K562 (cell line): Measurements from ENCODE around the gene MYH7B.

Experiments
- NFYB ChIP-seq: IDR thresholded peaks from 2 replicates; pipeline ENCODE4 v1.6.1; 2011; ENCODE audit warnings: mild to moderate bottlenecking, moderate library complexity; ENCODE audit not compliant: insufficient read length; ENCODE audit errors: extremely low read depth
- PRPF4 ChIP-seq: fragments of 200-400 bp; formaldehyde crosslinking; IDR thresholded peaks from one replicate; pipeline ENCODE4 v1.6.1; 2017; ENCODE audit warnings: low read length, low read depth, mild to moderate bottlenecking; ENCODE audit not compliant: insufficient read depth, poor library complexity, severe bottlenecking
- ZNF561 ChIP-seq: fragments of 450-650 bp; formaldehyde crosslinking; conservative IDR thresholded peaks from 2 replicates; pipeline ENCODE4 v1.4.0; 2020; ENCODE audit warnings: mild to moderate bottlenecking, moderate library complexity
- TF ChIP-seq, protein P1 (sequence below), 2 experiments: fragments of 450-650 bp; IDR thresholded peaks; 2 replicates each; pipeline ENCODE4 v1.6.1; 2018; ENCODE audit warnings: mild to moderate bottlenecking in 2 of 2, low read depth in 1 of 2; ENCODE audit not compliant: partially characterized antibody in 2 of 2
- TF ChIP-seq, protein P2 (sequence below): sonication (generic); formaldehyde crosslinking; IDR thresholded peaks from 2 replicates; pipeline ENCODE4 v1.8.0; 2022; ENCODE audit warnings: missing genetic modification reagents, mild to moderate bottlenecking, borderline replicate concordance

DNA sequence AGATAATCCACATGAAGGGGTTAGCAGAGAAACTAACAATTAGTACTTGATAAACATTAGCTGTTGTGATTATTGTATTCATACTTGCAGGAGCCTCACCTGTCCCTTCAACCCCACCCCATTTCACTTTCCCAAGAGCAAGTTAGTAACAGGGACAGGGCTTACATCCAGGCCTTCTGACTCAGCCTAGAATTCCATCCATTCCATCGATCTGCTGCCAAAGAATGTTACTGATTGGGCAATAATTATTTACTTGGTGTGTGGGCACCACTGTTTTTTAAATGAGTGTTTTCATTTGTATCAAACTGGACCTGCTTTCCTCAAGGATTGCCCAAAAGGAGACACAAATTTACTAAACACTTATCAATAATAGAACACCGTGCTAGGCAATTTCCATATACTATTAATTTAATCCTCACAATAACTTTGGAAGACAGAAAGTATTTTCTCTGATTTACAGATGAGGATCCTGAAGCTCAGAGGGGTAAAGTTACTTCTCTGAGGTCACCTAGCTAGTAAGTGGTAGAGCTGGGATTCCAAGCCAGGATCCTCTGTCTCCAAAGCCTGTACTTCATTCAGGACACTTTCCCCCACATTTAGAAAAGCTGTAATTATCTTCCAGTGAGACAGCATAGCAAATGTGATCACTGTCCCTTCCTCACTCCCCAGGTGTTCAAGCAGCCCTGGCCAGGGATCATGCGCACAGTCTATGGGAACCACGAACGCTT lies 32.9 kb upstream of the MYH7B start:
- TF ChIP-seq ZNF561 (CRISPR knock-in tag) (no peak), NFYB (no peak), PRPF4 (no peak)
- TF ChIP-seq, protein P1, sequence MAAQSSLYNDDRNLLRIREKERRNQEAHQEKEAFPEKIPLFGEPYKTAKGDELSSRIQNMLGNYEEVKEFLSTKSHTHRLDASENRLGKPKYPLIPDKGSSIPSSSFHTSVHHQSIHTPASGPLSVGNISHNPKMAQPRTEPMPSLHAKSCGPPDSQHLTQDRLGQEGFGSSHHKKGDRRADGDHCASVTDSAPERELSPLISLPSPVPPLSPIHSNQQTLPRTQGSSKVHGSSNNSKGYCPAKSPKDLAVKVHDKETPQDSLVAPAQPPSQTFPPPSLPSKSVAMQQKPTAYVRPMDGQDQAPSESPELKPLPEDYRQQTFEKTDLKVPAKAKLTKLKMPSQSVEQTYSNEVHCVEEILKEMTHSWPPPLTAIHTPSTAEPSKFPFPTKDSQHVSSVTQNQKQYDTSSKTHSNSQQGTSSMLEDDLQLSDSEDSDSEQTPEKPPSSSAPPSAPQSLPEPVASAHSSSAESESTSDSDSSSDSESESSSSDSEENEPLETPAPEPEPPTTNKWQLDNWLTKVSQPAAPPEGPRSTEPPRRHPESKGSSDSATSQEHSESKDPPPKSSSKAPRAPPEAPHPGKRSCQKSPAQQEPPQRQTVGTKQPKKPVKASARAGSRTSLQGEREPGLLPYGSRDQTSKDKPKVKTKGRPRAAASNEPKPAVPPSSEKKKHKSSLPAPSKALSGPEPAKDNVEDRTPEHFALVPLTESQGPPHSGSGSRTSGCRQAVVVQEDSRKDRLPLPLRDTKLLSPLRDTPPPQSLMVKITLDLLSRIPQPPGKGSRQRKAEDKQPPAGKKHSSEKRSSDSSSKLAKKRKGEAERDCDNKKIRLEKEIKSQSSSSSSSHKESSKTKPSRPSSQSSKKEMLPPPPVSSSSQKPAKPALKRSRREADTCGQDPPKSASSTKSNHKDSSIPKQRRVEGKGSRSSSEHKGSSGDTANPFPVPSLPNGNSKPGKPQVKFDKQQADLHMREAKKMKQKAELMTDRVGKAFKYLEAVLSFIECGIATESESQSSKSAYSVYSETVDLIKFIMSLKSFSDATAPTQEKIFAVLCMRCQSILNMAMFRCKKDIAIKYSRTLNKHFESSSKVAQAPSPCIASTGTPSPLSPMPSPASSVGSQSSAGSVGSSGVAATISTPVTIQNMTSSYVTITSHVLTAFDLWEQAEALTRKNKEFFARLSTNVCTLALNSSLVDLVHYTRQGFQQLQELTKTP (IDR thresholded peaks at IDR 0.05; ENCODE audit: low read depth in 1 of 2, partially characterized antibody in 2 of 2), result no peak
- TF ChIP-seq, protein P2, sequence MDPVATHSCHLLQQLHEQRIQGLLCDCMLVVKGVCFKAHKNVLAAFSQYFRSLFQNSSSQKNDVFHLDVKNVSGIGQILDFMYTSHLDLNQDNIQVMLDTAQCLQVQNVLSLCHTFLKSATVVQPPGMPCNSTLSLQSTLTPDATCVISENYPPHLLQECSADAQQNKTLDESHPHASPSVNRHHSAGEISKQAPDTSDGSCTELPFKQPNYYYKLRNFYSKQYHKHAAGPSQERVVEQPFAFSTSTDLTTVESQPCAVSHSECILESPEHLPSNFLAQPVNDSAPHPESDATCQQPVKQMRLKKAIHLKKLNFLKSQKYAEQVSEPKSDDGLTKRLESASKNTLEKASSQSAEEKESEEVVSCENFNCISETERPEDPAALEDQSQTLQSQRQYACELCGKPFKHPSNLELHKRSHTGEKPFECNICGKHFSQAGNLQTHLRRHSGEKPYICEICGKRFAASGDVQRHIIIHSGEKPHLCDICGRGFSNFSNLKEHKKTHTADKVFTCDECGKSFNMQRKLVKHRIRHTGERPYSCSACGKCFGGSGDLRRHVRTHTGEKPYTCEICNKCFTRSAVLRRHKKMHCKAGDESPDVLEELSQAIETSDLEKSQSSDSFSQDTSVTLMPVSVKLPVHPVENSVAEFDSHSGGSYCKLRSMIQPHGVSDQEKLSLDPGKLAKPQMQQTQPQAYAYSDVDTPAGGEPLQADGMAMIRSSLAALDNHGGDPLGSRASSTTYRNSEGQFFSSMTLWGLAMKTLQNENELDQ, result no peak
